GM12878 (cell line): ENCODE measurements around the gene CCDC74A. TPM values are rescaled to one million over a fixed set of nuclear protein-coding genes. Genes with fewer than 3 reads are reported as not detected.
A peak's percentile ranks its signal among the peaks of the same experiment; 100 is the strongest.
"Not testable (repeated sequence)": the region's sequence is repeated elsewhere in the genome, so short reads cannot be mapped to it uniquely, and the experiment has no call there.

ENCODE experiments used
- ATAC-seq: fragments of 200-7000 bp; cut with Tn5 transposase; 3 replicates; pipeline ENCODE4 v1.9.1; 2020; ENCODE audit warnings: mild to moderate bottlenecking, moderate library complexity
- BruUV-seq: library from RNA; stranded (reverse); fragments of 400-500 nt; replicated peaks from 2 replicates; lab custom pipeline; 2021; lab: Mats Ljungman, UMichigan
- CTCF ChIA-PET: fragments of 300-600 bp; sonication (Branson Sonifier 250); formaldehyde crosslinking; extraction: SDS; loops from one replicate; lab custom pipeline; 2021; ENCODE audit warnings: inconsistent platforms; lab: Yijun Ruan, JAX
- POLR2A ChIA-PET: fragments of 350-600 bp; formaldehyde crosslinking; extraction: SDS; loops from one replicate; lab custom pipeline; 2021; ENCODE audit warnings: inconsistent platforms; lab: Charles Lee
- RAD21 ChIA-PET: fragments of 300-600 bp; sonication (Branson Sonifier 250); formaldehyde crosslinking; loops from one replicate; lab custom pipeline; 2023; ENCODE audit warnings: antibody characterized with exemption; ENCODE audit not compliant: unreplicated experiment; lab: Charles Lee
- SMC1A ChIA-PET: fragments of 300-600 bp; sonication (Branson Sonifier 250); formaldehyde crosslinking; loops from one replicate; lab custom pipeline; 2023; ENCODE audit not compliant: unreplicated experiment, uncharacterized antibody; lab: Charles Lee
- DNase-seq: peaks from one replicate; pipeline ENCODE4 v3.0.0-alpha.2; 2011; ENCODE audit warnings: low read depth, low spot score
- FAIRE-seq: peaks from 3 replicates; lab custom pipeline; 2011; peaks lifted over from hg19 to GRCh38; lab: Jason Lieb, UNC
- H2AFZ ChIP-seq: 2 replicates; pipeline ENCODE4 v1.6.0; 2011; ENCODE audit warnings: low read depth, low read length, control low read depth; ENCODE audit not compliant: control insufficient read depth
- H3K27ac ChIP-seq: 2 replicates; pipeline ENCODE4 v1.5.1; 2011; ENCODE audit warnings: control low read depth; ENCODE audit not compliant: control insufficient read depth, insufficient read depth
- H3K27me3 ChIP-seq, 2 experiments: replicated peaks in 1 of 2; 2 replicates each; pipeline versions ENCODE4 v1.6.0 to v1.6.1; 2011; ENCODE audit warnings: low read length in 1 of 2; ENCODE audit not compliant: control insufficient read depth in 2 of 2, insufficient read depth in 2 of 2
- H3K36me3 ChIP-seq, 2 experiments: 2 replicates each; pipeline ENCODE4 v1.5.1; 2011; ENCODE audit warnings: low read length in 1 of 2; ENCODE audit not compliant: control insufficient read depth in 2 of 2, insufficient read depth in 2 of 2
- H3K4me1 ChIP-seq: 2 replicates; pipeline ENCODE4 v1.6.1; 2011; ENCODE audit warnings: mild to moderate bottlenecking, low read length, moderate library complexity, mixed read lengths; ENCODE audit not compliant: control insufficient read depth, insufficient read depth
- H3K4me2 ChIP-seq: 2 replicates; pipeline ENCODE4 v1.6.0; 2011; ENCODE audit warnings: control low read depth; ENCODE audit not compliant: control insufficient read depth, insufficient read depth
- H3K4me3 ChIP-seq: fragments of 200-600 bp; sonication (generic); 2 replicates; pipeline ENCODE4 v1.5.1; 2016
- H3K79me2 ChIP-seq: 2 replicates; pipeline ENCODE4 v1.6.0; 2011; ENCODE audit warnings: low read length; ENCODE audit not compliant: control insufficient read depth, insufficient read depth
- H3K9ac ChIP-seq: 2 replicates; pipeline ENCODE4 v1.8.0; 2011; ENCODE audit warnings: low read length, control low read depth, mixed read lengths; ENCODE audit not compliant: control insufficient read depth, insufficient read depth
- H3K9me3 ChIP-seq: replicated peaks from 3 replicates; pipeline ENCODE4 v1.5.1; 2011; ENCODE audit warnings: mild to moderate bottlenecking, low read length; ENCODE audit not compliant: control insufficient read depth, insufficient read depth
- H4K20me1 ChIP-seq: 2 replicates; pipeline ENCODE4 v1.6.0; 2011; ENCODE audit not compliant: control insufficient read depth, insufficient read depth
- BHLHE40 ChIP-seq, 2 experiments: fragments of 450-650 bp in 1 of 2; IDR thresholded peaks; 2 replicates each; pipeline ENCODE4 v1.6.1; 2011 to 2017; ENCODE audit warnings: low read depth in 2 of 2, borderline replicate concordance in 1 of 2, improper control_type of control experiment in 1 of 2, low read length in 1 of 2, mild to moderate bottlenecking in 1 of 2
- MTA2 ChIP-seq: fragments of 450-650 bp; IDR thresholded peaks from 2 replicates; pipeline ENCODE4 v1.6.1; 2016; ENCODE audit warnings: low read depth, mild to moderate bottlenecking, moderate library complexity
- ZNF217 ChIP-seq: fragments of 450-650 bp; IDR thresholded peaks from 2 replicates; pipeline ENCODE4 v1.6.1; 2017; ENCODE audit warnings: antibody characterized with exemption, mild to moderate bottlenecking
- WGBS: methylation state at CpG from one replicate; pipeline ENCODE4 v1.1.6; 2016; ENCODE audit warnings: low lambda C conversion rate; ENCODE audit not compliant: insufficient replicate concordance, insufficient coverage; ENCODE audit errors: missing lambda C conversion rate; 5-methylcytosine and 5-hydroxymethylcytosine counted together
- in situ Hi-C: fragments of 300-500 bp; cut with MboI; formaldehyde crosslinking; loops from 9 replicates; pipeline ENCODE4 v1.14.3; 2018; ENCODE audit warnings: mixed read lengths
- intact Hi-C: fragments of 100-400 bp; cut with micrococcal nuclease; formaldehyde crosslinking; loops from one replicate; pipeline ENCODE4 v1.14.2; 2022; ENCODE audit not compliant: unreplicated experiment
- polyA plus RNA-seq, 11 experiments: library from polyadenylated mRNA; depleted of rRNA in 4 of 11; unstranded in 6 of 11; stranded (reverse) in 5 of 11; fragments of >200 nt; fragmentation: Nextera tagmentation in 4 of 11; fragmentation: Illumina TruSeq in 1 of 11; extraction: Ambion mirVana in 4 of 11; extraction: Trizol in 1 of 11; gene quantifications; 1 replicate in 1 of 11; 2 replicates in 10 of 11; pipeline versions ENCODE4 v1.2.1 to v1.2.3, GENCODE V29; 2011 to 2016; ENCODE audit warnings: inconsistent platforms in 2 of 11, missing spikeins in 2 of 11, low read depth in 1 of 11
- total RNA-seq, 4 experiments: library from RNA; depleted of rRNA in 3 of 4; stranded (reverse); fragments of >200 nt in 3 of 4; fragmentation: Illumina TruSeq in 1 of 4; extraction: Trizol in 1 of 4; gene quantifications; 2 replicates each; pipeline versions ENCODE4 v1.2.1 to v1.2.3, GENCODE V29; 2013 to 2021
- TF ChIP-seq, protein P1 (sequence below): fragments of 450-650 bp; IDR thresholded peaks from 2 replicates; pipeline ENCODE4 v1.6.1; 2017; ENCODE audit warnings: low read depth, mild to moderate bottlenecking, moderate library complexity
- TF ChIP-seq, protein P2 (sequence below): fragments of 450-650 bp; IDR thresholded peaks from 2 replicates; pipeline ENCODE4 v1.6.1; 2017; ENCODE audit warnings: mild to moderate bottlenecking, moderate library complexity

CCDC74A gene
- total and polyA plus RNA-seq, 10 of the 15 experiments (the other 5 are each of a cell fraction or from before 2014, with no cell fraction given), result 14.3 to 133 (median 64.2) TPM

DNA sequence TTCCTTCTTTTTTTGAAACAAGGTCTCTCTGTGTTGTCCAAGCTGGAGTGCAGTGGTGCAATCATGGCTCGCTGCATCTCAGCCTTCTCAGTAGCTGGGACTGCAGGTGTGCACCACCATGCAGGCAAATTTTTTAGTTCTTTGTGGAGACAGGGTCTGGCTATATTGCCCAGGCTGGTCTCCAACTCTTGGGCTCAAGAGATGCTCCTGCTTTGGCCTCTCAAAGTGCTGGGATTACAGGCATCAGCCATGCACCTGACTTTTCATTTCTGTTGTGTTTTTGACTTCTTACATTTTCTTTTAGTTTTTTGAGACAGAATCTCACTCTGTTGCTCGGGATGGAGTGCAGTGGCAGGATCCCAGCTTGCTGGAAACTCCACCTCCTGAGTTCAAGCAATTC is 2.4 kb upstream of the CCDC74A start:
- H3K4me2 ChIP-seq, H3K4me1 ChIP-seq, H4K20me1 ChIP-seq, ATAC-seq, H2AFZ ChIP-seq, H3K36me3 ChIP-seq, CTCF ChIA-PET, DNase-seq, H3K4me3 ChIP-seq, H3K79me2 ChIP-seq, SMC1A ChIA-PET, H3K27me3 ChIP-seq, POLR2A ChIA-PET, H3K9me3 ChIP-seq, FAIRE-seq, H3K27ac ChIP-seq, H3K9ac ChIP-seq, BruUV-seq: not testable (repeated sequence)
- in situ Hi-C loops (loop anchor here (5.0 kb wide), 1 partner anchor 1388 kb away; no protein-coding TSS in a partner anchor), intact Hi-C loops (loop anchor here (5.0 kb wide), 1 partner anchor 113 kb away; no protein-coding TSS in a partner anchor)
- 71% methylated on average over 2 of the region's 2 CpGs for WGBS
- RAD21 ChIA-PET, result interaction anchor here (0.6 kb wide), 1 partner anchor 30 kb away, joined by 3 read pairs; no protein-coding TSS in a partner anchor

DNA sequence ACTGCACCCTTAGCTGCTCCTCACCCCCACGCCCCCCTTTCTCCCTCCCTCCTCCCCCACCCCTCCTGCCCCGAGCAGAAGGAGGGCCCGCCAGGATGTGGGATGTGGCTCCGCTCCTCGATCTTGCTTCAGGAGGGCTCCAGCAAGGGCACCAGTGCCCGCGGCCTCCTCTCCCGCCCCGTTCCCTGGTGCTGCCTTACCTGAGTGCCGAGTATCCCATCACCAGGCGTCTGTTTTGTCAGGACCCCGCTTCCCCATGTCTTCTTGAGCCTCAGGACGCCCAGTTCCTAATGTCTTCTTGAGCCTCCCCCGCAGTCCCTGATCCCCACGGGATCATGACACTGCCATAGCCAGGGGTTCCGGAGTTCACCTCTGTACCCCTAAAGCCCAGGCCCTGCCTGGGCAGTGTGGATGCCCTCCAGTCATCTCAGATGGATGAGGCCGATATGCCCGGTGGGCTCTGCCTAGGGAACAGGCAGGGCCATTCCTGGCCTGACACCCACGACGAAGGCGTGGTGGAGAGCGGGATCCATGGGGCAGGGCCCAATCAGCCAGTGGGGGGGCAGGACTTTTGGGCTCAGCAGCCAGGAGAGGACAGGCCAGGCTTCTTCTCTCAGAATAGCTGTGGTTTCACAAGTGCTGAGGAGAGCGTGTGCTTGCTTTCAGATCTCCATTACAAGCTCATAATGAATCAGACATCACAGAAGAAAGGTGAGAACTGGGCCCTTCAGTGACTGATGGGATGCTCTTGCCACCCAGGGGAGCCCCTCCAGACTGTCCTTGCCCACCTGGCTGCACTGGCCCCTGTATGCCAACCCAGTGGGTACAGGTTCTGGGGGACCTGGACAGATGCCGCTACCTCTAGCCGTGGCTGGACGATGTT is 1.5 kb downstream of the CCDC74A start:
- not testable (repeated sequence) for H3K4me1 ChIP-seq, H3K9me3 ChIP-seq, H3K27me3 ChIP-seq, H3K79me2 ChIP-seq, H3K36me3 ChIP-seq, H4K20me1 ChIP-seq, BruUV-seq
- H3K9ac ChIP-seq, result peak overlapping the region; percentile 39; the same call in 1 of the 2 replicates
- CTCF ChIA-PET, result interaction anchor here (1.3 to 4.1 kb wide), 3 partner anchors 31 to 116 kb away, joined by 3 to 25 read pairs (median 6); partner anchors contain the start of gene MZT2A
- ATAC-seq, result peak; percentile 77
- intact Hi-C loops (loop anchor here (5.0 kb wide), 1 partner anchor 117 kb away; no protein-coding TSS in a partner anchor), in situ Hi-C loops (loop anchor here (5.0 kb wide), 1 partner anchor 1392 kb away; no protein-coding TSS in a partner anchor)
- peak; percentile 98 for FAIRE-seq
- 45% methylated on average over 21 of the region's 26 CpGs for WGBS
- SMC1A ChIA-PET, result interaction anchor here (1.0 to 1.6 kb wide), 2 partner anchors 9 to 436 kb away, joined by 3 to 4 read pairs; partner anchors contain the start of gene FAM168B
- peak overlapping the region; percentile 75 for H3K27ac ChIP-seq
- RAD21 ChIA-PET, result interaction anchor here (0.7 to 1.5 kb wide), 2 partner anchors 36 to 138 kb away, joined by 3 read pairs; no protein-coding TSS in a partner anchor
- H3K4me2 ChIP-seq, result peak overlapping the region; percentile 75
- 0 out of 2 replicates have a peak overlapping the region, but pooled peaks have one; percentile 5 for H2AFZ ChIP-seq
- POLR2A ChIA-PET, result interaction anchor here (1.1 kb wide), 1 partner anchor 153 kb away, joined by 4 read pairs; no protein-coding TSS in a partner anchor
- peak overlapping the region; percentile 55 for H3K4me3 ChIP-seq
- peak; percentile 32 for DNase-seq
- TF ChIP-seq, protein P1, sequence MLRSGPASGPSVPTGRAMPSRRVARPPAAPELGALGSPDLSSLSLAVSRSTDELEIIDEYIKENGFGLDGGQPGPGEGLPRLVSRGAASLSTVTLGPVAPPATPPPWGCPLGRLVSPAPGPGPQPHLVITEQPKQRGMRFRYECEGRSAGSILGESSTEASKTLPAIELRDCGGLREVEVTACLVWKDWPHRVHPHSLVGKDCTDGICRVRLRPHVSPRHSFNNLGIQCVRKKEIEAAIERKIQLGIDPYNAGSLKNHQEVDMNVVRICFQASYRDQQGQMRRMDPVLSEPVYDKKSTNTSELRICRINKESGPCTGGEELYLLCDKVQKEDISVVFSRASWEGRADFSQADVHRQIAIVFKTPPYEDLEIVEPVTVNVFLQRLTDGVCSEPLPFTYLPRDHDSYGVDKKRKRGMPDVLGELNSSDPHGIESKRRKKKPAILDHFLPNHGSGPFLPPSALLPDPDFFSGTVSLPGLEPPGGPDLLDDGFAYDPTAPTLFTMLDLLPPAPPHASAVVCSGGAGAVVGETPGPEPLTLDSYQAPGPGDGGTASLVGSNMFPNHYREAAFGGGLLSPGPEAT, result peak; percentile 67; the same call in 1 of the 2 replicates
- TF ChIP-seq ZNF217, result 0 out of 2 replicates have a peak, but pooled peaks have one; percentile 23
- peak; percentile 60 to 87; a peak in 3 of 4 replicates for TF ChIP-seq BHLHE40 (IDR thresholded peaks at IDR 0.05; ENCODE audit: borderline replicate concordance in 1 of 2, low read depth in 2 of 2, low read length in 1 of 2)
- TF ChIP-seq, protein P2, sequence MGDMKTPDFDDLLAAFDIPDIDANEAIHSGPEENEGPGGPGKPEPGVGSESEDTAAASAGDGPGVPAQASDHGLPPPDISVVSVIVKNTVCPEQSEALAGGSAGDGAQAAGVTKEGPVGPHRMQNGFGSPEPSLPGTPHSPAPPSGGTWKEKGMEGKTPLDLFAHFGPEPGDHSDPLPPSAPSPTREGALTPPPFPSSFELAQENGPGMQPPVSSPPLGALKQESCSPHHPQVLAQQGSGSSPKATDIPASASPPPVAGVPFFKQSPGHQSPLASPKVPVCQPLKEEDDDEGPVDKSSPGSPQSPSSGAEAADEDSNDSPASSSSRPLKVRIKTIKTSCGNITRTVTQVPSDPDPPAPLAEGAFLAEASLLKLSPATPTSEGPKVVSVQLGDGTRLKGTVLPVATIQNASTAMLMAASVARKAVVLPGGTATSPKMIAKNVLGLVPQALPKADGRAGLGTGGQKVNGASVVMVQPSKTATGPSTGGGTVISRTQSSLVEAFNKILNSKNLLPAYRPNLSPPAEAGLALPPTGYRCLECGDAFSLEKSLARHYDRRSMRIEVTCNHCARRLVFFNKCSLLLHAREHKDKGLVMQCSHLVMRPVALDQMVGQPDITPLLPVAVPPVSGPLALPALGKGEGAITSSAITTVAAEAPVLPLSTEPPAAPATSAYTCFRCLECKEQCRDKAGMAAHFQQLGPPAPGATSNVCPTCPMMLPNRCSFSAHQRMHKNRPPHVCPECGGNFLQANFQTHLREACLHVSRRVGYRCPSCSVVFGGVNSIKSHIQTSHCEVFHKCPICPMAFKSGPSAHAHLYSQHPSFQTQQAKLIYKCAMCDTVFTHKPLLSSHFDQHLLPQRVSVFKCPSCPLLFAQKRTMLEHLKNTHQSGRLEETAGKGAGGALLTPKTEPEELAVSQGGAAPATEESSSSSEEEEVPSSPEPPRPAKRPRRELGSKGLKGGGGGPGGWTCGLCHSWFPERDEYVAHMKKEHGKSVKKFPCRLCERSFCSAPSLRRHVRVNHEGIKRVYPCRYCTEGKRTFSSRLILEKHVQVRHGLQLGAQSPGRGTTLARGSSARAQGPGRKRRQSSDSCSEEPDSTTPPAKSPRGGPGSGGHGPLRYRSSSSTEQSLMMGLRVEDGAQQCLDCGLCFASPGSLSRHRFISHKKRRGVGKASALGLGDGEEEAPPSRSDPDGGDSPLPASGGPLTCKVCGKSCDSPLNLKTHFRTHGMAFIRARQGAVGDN, result peak; percentile 63
- peak; percentile 75 for TF ChIP-seq MTA2
